Activated naive CD4-positive, alpha-beta T cell treated with anti-CD3 and anti-CD28 coated beads for 36 hours (primary cell): ENCODE measurements around the gene PCID2. TPM values are rescaled to one million over a fixed set of nuclear protein-coding genes. Genes with fewer than 3 reads are reported as not detected.

Experiments used
- CTCF ChIA-PET: fragments of 350-600 bp; sonication (Branson Sonifier 250); formaldehyde crosslinking; loops from one replicate; lab custom pipeline; 2021; ENCODE audit warnings: antibody characterized with exemption; lab: Charles Lee
- DNase-seq: peaks from one replicate; pipeline ENCODE4 v3.0.0-alpha.2; 2020
- H3K27ac Mint-ChIP-seq: one replicate; pipeline ENCODE4 v1.8.0; 2021; ENCODE audit warnings: mild to moderate bottlenecking, mixed read lengths
- H3K27me3 Mint-ChIP-seq: one replicate; pipeline ENCODE4 v1.8.0; 2021; ENCODE audit warnings: low read depth, mixed read lengths
- H3K36me3 Mint-ChIP-seq: one replicate; pipeline ENCODE4 v1.8.0; 2021; ENCODE audit warnings: low read depth, mixed read lengths
- H3K4me1 Mint-ChIP-seq: one replicate; pipeline ENCODE4 v1.8.0; 2021; ENCODE audit warnings: low read depth, mixed read lengths
- H3K4me3 Mint-ChIP-seq: one replicate; pipeline ENCODE4 v1.8.0; 2021; ENCODE audit warnings: mild to moderate bottlenecking, moderate library complexity, mixed read lengths
- H3K9me3 Mint-ChIP-seq: one replicate; pipeline ENCODE4 v1.8.0; 2021; ENCODE audit warnings: mixed read lengths
- intact Hi-C: fragments of 100-400 bp; cut with micrococcal nuclease; formaldehyde crosslinking; loops from one replicate; pipeline ENCODE4 v1.15.1; 2023
- total RNA-seq, 2 experiments: library from RNA; stranded (reverse); gene quantifications; one replicate each; pipeline ENCODE4 v1.2.3, GENCODE V29; 2021

The PCID2 gene
- total RNA-seq, 2 experiments from 2014 or later: 63.5 to 67.1 TPM

GRCh38 chr13:113148407-113148806 lies 60.1 kb downstream of the PCID2 start:
- peaks cover 6% of the 10 kb centered on the region for H3K9me3 Mint-ChIP-seq
- peaks cover 1% of the 10 kb centered on the region for H3K36me3 Mint-ChIP-seq
- H3K27me3 Mint-ChIP-seq: peaks cover 4% of the 10 kb centered on the region
- DNase-seq: no peak
- no peak overlapping the region for H3K4me3 Mint-ChIP-seq
- intact Hi-C loops: no loop called here
- CTCF ChIA-PET: interaction anchor here (0.6 kb wide), 1 partner anchor 247 kb away, joined by 3 read pairs; no protein-coding TSS in a partner anchor
- H3K27ac Mint-ChIP-seq: no peak overlapping the region
- peaks cover 22% of the 10 kb centered on the region for H3K4me1 Mint-ChIP-seq

DNA sequence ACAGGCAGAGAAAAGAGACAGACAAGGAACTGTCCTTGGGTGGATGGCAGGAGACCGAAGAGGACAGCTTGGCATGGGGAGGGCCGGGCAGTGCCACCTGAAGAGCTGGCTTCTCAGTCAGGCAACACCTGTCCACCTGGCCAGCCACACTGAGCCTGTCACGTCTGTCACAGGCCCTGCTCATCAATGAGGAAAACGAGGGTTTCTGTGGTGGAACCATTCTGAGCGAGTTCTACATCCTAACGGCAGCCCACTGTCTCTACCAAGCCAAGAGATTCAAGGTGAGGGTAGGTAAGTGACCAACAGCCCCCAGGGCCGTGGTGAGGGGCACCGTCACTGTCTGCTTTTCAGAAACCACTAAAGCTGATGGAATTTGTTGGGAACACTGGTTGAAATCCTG lies 61.3 kb downstream of the PCID2 start:
- CTCF ChIA-PET: no interaction called here

GRCh38 chr13:113146750-113147149 lies 61.7 kb downstream of the PCID2 start:
- no peaks in the 10 kb centered on the region for H3K27me3 Mint-ChIP-seq
- H3K4me1 Mint-ChIP-seq: peaks cover 11% of the 10 kb centered on the region
- no peak for DNase-seq
- intact Hi-C loops: no loop called here
- peaks cover 1% of the 10 kb centered on the region for H3K36me3 Mint-ChIP-seq
- H3K27ac Mint-ChIP-seq: no peak overlapping the region
- CTCF ChIA-PET: no interaction called here
- H3K4me3 Mint-ChIP-seq: no peak overlapping the region
- H3K9me3 Mint-ChIP-seq: peaks cover 6% of the 10 kb centered on the region

More for the DNA sequence above, 61.3 kb downstream of the PCID2 start:
- H3K27me3 Mint-ChIP-seq: no peaks in the 10 kb centered on the region
- no peak overlapping the region for H3K27ac Mint-ChIP-seq
- no peak overlapping the region for H3K4me3 Mint-ChIP-seq
- peaks cover 6% of the 10 kb centered on the region for H3K9me3 Mint-ChIP-seq
- intact Hi-C loops: no loop called here
- H3K36me3 Mint-ChIP-seq: peaks cover 1% of the 10 kb centered on the region
- no peak for DNase-seq
- H3K4me1 Mint-ChIP-seq: peaks cover 13% of the 10 kb centered on the region

GRCh38 chr13:113145911-113146598 lies 62.4 kb downstream of the PCID2 start:
- no peak for DNase-seq
- peaks cover 6% of the 10 kb centered on the region for H3K9me3 Mint-ChIP-seq
- no peak overlapping the region for H3K4me3 Mint-ChIP-seq
- H3K4me1 Mint-ChIP-seq: peaks cover 9% of the 10 kb centered on the region
- CTCF ChIA-PET: no interaction called here
- H3K36me3 Mint-ChIP-seq: peaks cover 1% of the 10 kb centered on the region
- no peak overlapping the region for H3K27ac Mint-ChIP-seq
- intact Hi-C loops: loop anchor here (1.0 kb wide), 1 partner anchor 41 kb away; no protein-coding TSS in a partner anchor
- H3K27me3 Mint-ChIP-seq: no peaks in the 10 kb centered on the region

DNA sequence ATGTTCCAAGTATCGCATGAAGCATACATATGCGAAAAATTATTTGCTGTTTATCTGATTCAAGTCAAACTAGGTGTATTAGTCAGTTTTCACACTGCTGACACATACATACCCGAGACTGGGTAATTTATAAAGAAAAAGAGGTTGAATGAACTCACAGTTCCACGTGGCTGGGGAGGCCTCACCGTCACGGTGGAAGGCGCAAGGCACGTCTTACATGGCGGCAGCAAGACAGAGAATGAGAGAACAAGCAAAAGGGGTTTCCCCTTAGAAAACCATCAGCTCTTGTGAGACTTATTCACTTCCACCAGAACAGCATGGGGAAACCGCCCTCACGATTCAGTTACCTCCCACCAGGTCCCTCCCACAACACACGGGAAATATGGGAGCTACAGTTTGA lies 63.0 kb downstream of the PCID2 start:
- H3K36me3 Mint-ChIP-seq: peaks cover 1% of the 10 kb centered on the region
- peaks cover 6% of the 10 kb centered on the region for H3K9me3 Mint-ChIP-seq
- peak; percentile 71 for DNase-seq
- H3K4me3 Mint-ChIP-seq: no peak overlapping the region
- H3K27me3 Mint-ChIP-seq: no peaks in the 10 kb centered on the region
- H3K4me1 Mint-ChIP-seq: peaks cover 9% of the 10 kb centered on the region
- intact Hi-C loops: loop anchor here (1.0 kb wide), 1 partner anchor 42 kb away; no protein-coding TSS in a partner anchor
- no peak overlapping the region for H3K27ac Mint-ChIP-seq
- CTCF ChIA-PET: no interaction called here

DNA sequence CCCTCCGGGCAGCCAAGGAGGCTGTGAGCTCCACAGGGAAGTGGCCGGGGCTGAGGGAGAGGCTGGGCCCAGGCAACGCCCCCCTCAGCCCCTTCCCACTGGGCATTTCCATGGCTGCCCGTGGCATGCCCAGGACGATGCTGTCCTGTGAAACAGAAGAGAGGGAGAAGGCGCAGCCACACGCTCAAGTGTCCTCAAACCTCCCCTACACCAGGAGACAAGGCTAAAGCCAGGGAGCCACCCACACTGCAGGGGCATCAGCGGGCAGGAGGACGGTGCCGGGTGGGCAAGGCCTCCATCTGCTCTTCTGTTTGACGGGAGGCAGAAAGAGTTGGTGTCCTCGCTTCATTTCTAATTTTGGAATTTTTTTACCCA lies 64.2 kb downstream of the PCID2 start:
- H3K36me3 Mint-ChIP-seq: peaks cover 1% of the 10 kb centered on the region
- H3K4me1 Mint-ChIP-seq: peaks cover 9% of the 10 kb centered on the region
- intact Hi-C loops: no loop called here
- no peak for DNase-seq
- H3K9me3 Mint-ChIP-seq: peaks cover 6% of the 10 kb centered on the region
- CTCF ChIA-PET: no interaction called here
- H3K27ac Mint-ChIP-seq: no peak overlapping the region
- H3K27me3 Mint-ChIP-seq: no peaks in the 10 kb centered on the region
- H3K4me3 Mint-ChIP-seq: no peak overlapping the region

DNA sequence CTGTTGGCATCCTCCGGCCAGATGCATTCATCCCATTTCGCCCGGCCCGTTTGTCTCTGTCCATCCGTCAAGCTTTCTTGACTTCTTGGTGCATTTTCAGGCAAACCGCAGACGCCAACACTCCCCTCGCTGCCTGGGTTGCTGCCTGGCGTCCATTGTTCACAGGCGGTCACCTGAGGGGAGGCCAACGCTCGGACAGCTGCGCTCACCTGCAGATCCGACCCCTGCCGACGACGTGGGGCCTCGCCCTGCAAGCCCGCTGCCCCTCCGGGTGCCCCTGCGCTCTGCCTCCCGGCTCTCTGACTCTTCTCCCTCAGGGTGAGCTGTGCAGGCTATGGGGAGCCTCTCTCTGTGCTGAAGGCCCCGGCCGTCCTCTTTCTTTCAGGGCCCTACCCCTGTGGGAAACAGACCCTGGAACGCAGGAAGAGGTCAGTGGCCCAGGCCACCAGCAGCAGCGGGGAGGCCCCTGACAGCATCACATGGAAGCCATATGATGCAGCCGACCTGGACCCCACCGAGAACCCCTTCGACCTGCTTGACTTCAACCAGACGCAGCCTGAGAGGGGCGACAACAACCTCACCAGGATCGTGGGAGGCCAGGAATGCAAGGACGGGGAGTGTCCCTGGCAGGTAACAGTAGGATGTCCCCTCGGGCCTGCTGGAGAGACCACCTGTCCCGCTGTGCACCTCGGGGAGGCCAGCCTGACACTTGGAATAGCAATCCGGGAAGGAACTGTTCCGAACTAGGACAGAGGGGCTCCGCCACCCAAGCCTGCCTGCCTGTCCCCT lies 64.8 kb downstream of the PCID2 start:
- DNase-seq: no peak
- intact Hi-C loops: no loop called here
- Mint-ChIP-seq H3K4me1 (peaks cover 9% of the 10 kb centered on the region), H3K27ac (no peak overlapping the region), H3K36me3 (peaks cover 1% of the 10 kb centered on the region), H3K9me3 (peaks cover 6% of the 10 kb centered on the region), H3K4me3 (no peak overlapping the region), H3K27me3 (no peaks in the 10 kb centered on the region)
- CTCF ChIA-PET: no interaction called here

DNA sequence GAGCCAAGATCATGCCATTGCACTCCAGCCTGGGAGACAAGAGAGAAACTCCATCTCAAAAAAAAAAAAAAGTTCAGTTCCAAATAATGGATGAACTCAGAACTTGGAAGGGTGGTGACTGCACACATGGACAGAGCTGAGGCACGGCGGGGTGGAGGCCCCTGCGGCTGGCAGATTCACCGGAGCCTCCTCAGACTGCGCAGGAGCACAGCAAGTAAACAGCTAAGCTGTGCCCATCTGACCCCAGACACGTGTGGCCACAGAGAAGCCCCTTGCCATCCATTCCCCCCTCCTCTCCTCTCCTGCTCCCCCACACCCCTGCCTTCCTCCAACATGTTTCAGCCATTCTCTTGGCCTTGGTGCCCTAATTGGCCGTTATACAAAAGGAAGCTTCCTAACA lies 65.6 kb downstream of the PCID2 start:
- Mint-ChIP-seq H3K27ac (no peak overlapping the region), H3K36me3 (peaks cover 1% of the 10 kb centered on the region), H3K9me3 (peaks cover 6% of the 10 kb centered on the region), H3K27me3 (no peaks in the 10 kb centered on the region), H3K4me3 (no peak overlapping the region), H3K4me1 (peaks cover 9% of the 10 kb centered on the region)
- intact Hi-C loops: no loop called here
- DNase-seq: no peak
- CTCF ChIA-PET: interaction anchor here (0.7 kb wide), 1 partner anchor 76 kb away, joined by 5 read pairs; no protein-coding TSS in a partner anchor

DNA sequence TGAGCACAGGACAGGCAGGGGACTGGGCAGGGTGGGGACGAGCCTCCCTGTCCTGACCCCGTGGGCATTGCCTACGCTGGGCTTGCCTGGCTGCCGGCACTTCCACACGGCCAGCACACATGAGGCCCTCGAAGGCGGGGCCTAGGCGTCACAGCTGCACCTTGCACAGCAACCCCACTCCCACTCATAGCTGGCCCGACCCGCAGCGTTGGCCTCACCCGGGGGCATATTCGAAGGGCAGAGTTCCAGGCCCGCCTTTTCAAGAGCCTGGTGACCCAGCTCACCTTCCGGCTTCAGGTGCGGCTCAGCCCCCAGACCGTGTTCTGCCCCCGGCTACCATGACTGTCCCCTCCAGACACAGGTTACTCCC lies 66.9 kb downstream of the PCID2 start:
- Mint-ChIP-seq H3K27ac (no peak overlapping the region), H3K36me3 (peaks cover 1% of the 10 kb centered on the region), H3K27me3 (no peaks in the 10 kb centered on the region), H3K9me3 (peaks cover 6% of the 10 kb centered on the region), H3K4me3 (no peak overlapping the region), H3K4me1 (peaks cover 9% of the 10 kb centered on the region)
- DNase-seq: no peak
- CTCF ChIA-PET: no interaction called here
- intact Hi-C loops: no loop called here

DNA sequence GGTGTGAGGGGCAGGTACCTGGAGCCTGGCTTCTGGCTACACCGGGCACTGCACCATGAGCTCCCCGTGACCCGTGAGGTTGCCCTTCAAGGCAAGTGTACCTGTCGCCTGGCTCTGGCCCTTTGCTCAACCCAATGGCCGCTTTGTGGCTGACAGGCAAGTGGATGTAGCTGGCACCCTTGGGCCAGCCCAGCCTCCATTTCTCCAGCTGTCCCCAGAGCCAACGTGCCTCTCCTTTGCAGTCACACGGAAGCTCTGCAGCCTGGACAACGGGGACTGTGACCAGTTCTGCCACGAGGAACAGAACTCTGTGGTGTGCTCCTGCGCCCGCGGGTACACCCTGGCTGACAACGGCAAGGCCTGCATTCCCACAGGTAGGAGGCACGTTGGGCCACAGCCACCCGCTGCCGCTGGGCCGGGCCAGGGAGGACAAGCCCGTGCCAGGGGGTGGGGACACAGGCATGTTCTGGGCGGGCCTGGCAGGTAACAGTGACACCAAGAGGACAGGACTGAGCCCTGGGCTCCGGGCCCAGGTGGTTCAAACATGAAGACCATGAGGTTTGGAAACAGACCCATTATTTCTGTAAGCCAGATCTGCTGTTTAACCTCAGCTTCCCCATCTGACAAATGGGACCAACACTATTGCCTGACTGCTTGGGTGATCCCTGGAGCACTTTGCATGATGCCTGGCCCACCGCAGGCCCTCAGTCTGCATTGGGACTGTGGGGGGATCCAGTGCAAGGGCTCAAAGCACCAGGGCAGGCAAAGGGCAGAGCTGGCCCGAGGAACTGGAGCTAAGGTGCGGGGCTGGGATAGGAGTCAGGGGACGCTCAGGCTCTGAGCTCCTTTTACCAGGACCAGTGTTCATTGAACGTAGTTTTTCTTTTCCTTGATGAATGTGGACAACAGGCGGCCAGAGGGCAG lies 67.5 kb downstream of the PCID2 start:
- H3K27me3 Mint-ChIP-seq: no peaks in the 10 kb centered on the region
- peaks cover 1% of the 10 kb centered on the region for H3K36me3 Mint-ChIP-seq
- CTCF ChIA-PET: no interaction called here
- no peak for DNase-seq
- H3K4me3 Mint-ChIP-seq: no peak overlapping the region
- intact Hi-C loops: no loop called here
- no peak overlapping the region for H3K27ac Mint-ChIP-seq
- peaks cover 6% of the 10 kb centered on the region for H3K9me3 Mint-ChIP-seq
- H3K4me1 Mint-ChIP-seq: peaks cover 8% of the 10 kb centered on the region

DNA sequence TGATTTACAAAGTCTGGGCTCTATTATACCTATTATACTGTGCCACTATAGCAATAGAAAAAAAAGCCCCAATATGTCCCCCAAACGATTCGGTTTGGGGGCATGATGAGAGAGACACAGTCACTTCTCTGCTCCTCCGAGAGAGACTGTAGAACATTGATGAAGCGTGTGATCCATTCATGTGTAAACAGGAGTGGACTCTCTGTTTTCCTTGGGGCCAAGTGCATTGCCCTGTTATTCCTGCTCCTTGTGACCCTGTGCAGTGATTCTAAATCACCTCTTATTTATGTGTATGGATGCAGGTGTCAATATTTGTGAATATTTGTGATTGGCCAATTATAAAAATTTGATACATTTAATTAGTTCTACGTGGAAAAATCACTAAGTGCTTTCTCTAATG lies 68.9 kb downstream of the PCID2 start:
- CTCF ChIA-PET: interaction anchor here (0.7 kb wide), 1 partner anchor 11 kb away, joined by 9 read pairs; no protein-coding TSS in a partner anchor
- Mint-ChIP-seq H3K9me3 (no peaks in the 10 kb centered on the region), H3K4me3 (no peak overlapping the region), H3K27me3 (no peaks in the 10 kb centered on the region), H3K27ac (no peak overlapping the region), H3K4me1 (no peaks in the 10 kb centered on the region), H3K36me3 (no peaks in the 10 kb centered on the region)
- intact Hi-C loops: no loop called here
- DNase-seq: no peak
